Gastrocnemius medialis (tissue), 4 donors: ENCODE measurements around the gene SLC41A3. TPM values are rescaled to one million over a fixed set of nuclear protein-coding genes. Genes with fewer than 3 reads are reported as not detected.

Source experiments
- ATAC-seq, 2 donors: fragments of 150-250 bp; one replicate each; pipeline ENCODE4 v1.9.1; 2016
- DNase-seq, 2 donors: peaks; one replicate each; pipeline ENCODE4 v3.0.0-alpha.2; 2019
- H3K27ac ChIP-seq, 4 donors: fragments of 200-600 bp; sonication (generic); 1 replicate in 1 of 4; 2 replicates in 3 of 4; pipeline ENCODE4 v1.5.1; 2016 to 2018; ENCODE audit warnings: mild to moderate bottlenecking in 2 of 4, moderate library complexity in 1 of 4
- H3K27me3 ChIP-seq, 3 donors: fragments of 200-600 bp; sonication (generic) in 2 of 3; 1 replicate in 1 of 3; 2 replicates in 2 of 3; pipeline versions ENCODE4 v1.5.1 to v1.6.0; 2016 to 2019; ENCODE audit warnings: mild to moderate bottlenecking in 1 of 3, moderate library complexity in 1 of 3
- H3K36me3 ChIP-seq, 2 donors: fragments of 200-600 bp; sonication (generic) in 1 of 2; one replicate each; pipeline ENCODE4 v1.5.1; 2017 to 2018
- H3K4me1 ChIP-seq, 2 donors: fragments of 200-600 bp; sonication (generic) in 1 of 2; one replicate each; pipeline ENCODE4 v1.5.1; 2016 to 2017; ENCODE audit warnings: mild to moderate bottlenecking in 2 of 2
- H3K4me3 ChIP-seq, 4 donors: fragments of 200-600 bp; sonication (generic) in 3 of 4; 1 replicate in 1 of 4; 2 replicates in 3 of 4; pipeline ENCODE4 v1.5.1; 2016 to 2019; ENCODE audit warnings: mild to moderate bottlenecking in 2 of 4
- H3K9me3 ChIP-seq, 3 donors: fragments of 200-600 bp; sonication (generic) in 2 of 3; 1 replicate in 1 of 3; 2 replicates in 2 of 3; pipeline ENCODE4 v1.5.1; 2016 to 2019
- CTCF ChIP-seq, 5 experiments: fragments of 450-650 bp in 3 of 5; fragments of 200-600 bp in 2 of 5; sonication (generic) in 2 of 5; IDR thresholded peaks in 4 of 5; conservative IDR thresholded peaks in 1 of 5; 1 replicate in 4 of 5; 2 replicates in 1 of 5; pipeline ENCODE4 v1.5.1; 2016 to 2019; ENCODE audit warnings: antibody characterized with exemption in 5 of 5, mild to moderate bottlenecking in 3 of 5, moderate library complexity in 3 of 5
- POLR2A ChIP-seq, 2 donors: fragments of 450-650 bp; IDR thresholded peaks; one replicate each; pipeline ENCODE4 v1.6.1; 2017; ENCODE audit warnings: antibody characterized with exemption in 2 of 2, mild to moderate bottlenecking in 2 of 2, moderate library complexity in 2 of 2
- in situ Hi-C, 4 donors: fragments of 200-750 bp; cut with MboI; loops; one replicate each; pipeline versions ENCODE4 v1.15.0 to v1.8.0; 2017; ENCODE audit warnings: low sequenced_read_pairs in 4 of 4
- intact Hi-C: fragments of 100-400 bp; cut with DNase I; formaldehyde crosslinking; loops from one replicate; pipeline ENCODE4 v1.15.1; 2023; ENCODE audit warnings: low total_unique reads
- total RNA-seq, 4 donors: library from RNA; depleted of rRNA; stranded (reverse); fragments of >200 nt; gene quantifications; one replicate each; pipeline versions ENCODE4 v1.1.0 to v1.2.3, GENCODE V29; 2016

Gene SLC41A3
- 10 to 100 TPM; 43.1 to 76.2 (median 56.7) TPM for total RNA-seq

- in situ Hi-C loops = loop anchor here in 1 of 4 donors (10.0 kb wide), 1 partner anchor 109 kb away; no protein-coding TSS in a partner anchor
- intact Hi-C loops = loop anchor here (2.0 to 10.0 kb wide), 3 partner anchors 17 to 273 kb away; partner anchors contain the start of gene KLF15
- TF ChIP-seq POLR2A (IDR thresholded peaks at IDR 0.05) (peak; percentile 78 to 81), CTCF (IDR thresholded peaks at IDR 0.05 in 4 of 5, conservative IDR thresholded peaks at IDR 0.05 in 1 of 5) (peak; percentile 41 to 50 (median 46))
- H3K27me3 ChIP-seq = no peaks in the 10 kb centered on the region
- DNase-seq (peak; percentile 78 to 85), ATAC-seq (peak; percentile 61 to 65)
- H3K27ac ChIP-seq = peak within 1 kb of the TSS; percentile 94 to 97 (median 96)
- peak within 1 kb of the TSS; percentile 61 to 86 (median 82) for H3K4me3 ChIP-seq
- peaks cover 18 to 22% of the 10 kb centered on the region in 2 donors for H3K4me1 ChIP-seq
- H3K9me3 ChIP-seq = no peaks in the 10 kb centered on the region
- H3K36me3 ChIP-seq = no peaks in the 10 kb centered on the region
Observed at GRCh38 chr3:126083913-126084767, at the start of gene SLC41A3. SLC41A3 (minus strand) TSS chr3:126084124; CDS start chr3:126068219, 15,905 bp downstream.

GRCh38 chr3:126133606-126134005, 49.7 kb upstream of the SLC41A3 start:
- DNase-seq (peak in 1 of 2 donors; percentile 11), ATAC-seq (no peak)
- Histone ChIP-seq H3K4me3 (no peak overlapping the region), H3K9me3 (no peaks in the 10 kb centered on the region), H3K4me1 (no peaks in the 10 kb centered on the region), H3K36me3 (peaks cover 0 to 9% of the 10 kb centered on the region in 2 donors), H3K27ac (no peak overlapping the region), H3K27me3 (no peaks in the 10 kb centered on the region)
- intact Hi-C loops (loop anchor here (1.0 to 5.0 kb wide), 5 partner anchors 49 to 256 kb away; partner anchors contain the start of gene ALDH1L1), in situ Hi-C loops (loop anchor here in 2 of 4 donors (5.0 to 25.0 kb wide), 2 partner anchors 64 to 254 kb away; partner anchors contain the start of gene CFAP100 (in 1 of the 2))
- TF ChIP-seq POLR2A (IDR thresholded peaks at IDR 0.05) = no peak
- no peak for TF ChIP-seq CTCF (IDR thresholded peaks at IDR 0.05 in 4 of 5, conservative IDR thresholded peaks at IDR 0.05 in 1 of 5)

GRCh38 chr3:126132751-126133511, 49.0 kb upstream of the SLC41A3 start:
- Histone ChIP-seq H3K27ac (no peak overlapping the region), H3K27me3 (no peaks in the 10 kb centered on the region), H3K4me1 (no peaks in the 10 kb centered on the region), H3K36me3 (peaks cover 0 to 9% of the 10 kb centered on the region in 2 donors), H3K4me3 (no peak overlapping the region), H3K9me3 (no peaks in the 10 kb centered on the region)
- intact Hi-C loops = loop anchor here (5.0 kb wide), 2 partner anchors 49 to 114 kb away; partner anchors contain the start of gene ALDH1L1
- TF ChIP-seq POLR2A (IDR thresholded peaks at IDR 0.05) (no peak), CTCF (IDR thresholded peaks at IDR 0.05 in 4 of 5, conservative IDR thresholded peaks at IDR 0.05 in 1 of 5) (no peak)
- DNase-seq = peak in 1 of 2 donors; percentile 10
- in situ Hi-C loops = loop anchor here in 2 of 4 donors (5.0 to 25.0 kb wide), 2 partner anchors 64 to 254 kb away; partner anchors contain the start of gene CFAP100 (in 1 of the 2)
- ATAC-seq = no peak
